H1 (cell line): Measurements from ENCODE around the gene TEDC1. TPM values are rescaled to one million over a fixed set of nuclear protein-coding genes. Genes with fewer than 3 reads are reported as not detected.

Experiments
- CTCF ChIA-PET: fragments of 300-600 bp; sonication (Branson Sonifier 250); formaldehyde crosslinking; loops from one replicate; lab custom pipeline; 2021; ENCODE audit not compliant: partially characterized antibody; lab: Charles Lee
- POLR2A ChIA-PET: fragments of 300-600 bp; sonication (Branson Sonifier 250); formaldehyde crosslinking; loops from one replicate; lab custom pipeline; 2021; ENCODE audit warnings: inconsistent platforms; ENCODE audit not compliant: partially characterized antibody; lab: Charles Lee
- DNase-seq, 2 experiments: peaks; one replicate each; pipeline versions ENCODE4 v3.0.0 to v3.0.0-alpha.2; 2010 to 2022; ENCODE audit warnings: low spot score in 2 of 2, low read depth in 1 of 2, mixed read lengths in 1 of 2
- FAIRE-seq: peaks from 2 replicates; lab custom pipeline; 2011; peaks lifted over from hg19 to GRCh38; lab: Jason Lieb, UNC
- H2AFZ ChIP-seq: 2 replicates; pipeline ENCODE4 v1.8.1; 2012; ENCODE audit warnings: low read length, inconsistent platforms
- H2AK5ac ChIP-seq: 2 replicates; pipeline ENCODE4 v1.6.1; 2013; ENCODE audit warnings: low read depth, low read length
- H2BK120ac ChIP-seq: replicated peaks from 2 replicates; pipeline ENCODE3; 2013; ENCODE audit warnings: low read depth, low read length, inconsistent platforms
- H2BK12ac ChIP-seq: 2 replicates; pipeline ENCODE4 v1.6.1; 2013; ENCODE audit warnings: low read depth, low read length
- H2BK15ac ChIP-seq: 2 replicates; pipeline ENCODE4 v1.6.1; 2013; ENCODE audit warnings: low read length
- H2BK20ac ChIP-seq: 2 replicates; pipeline ENCODE4 v1.6.1; 2013; ENCODE audit warnings: low read length
- H2BK5ac ChIP-seq: 2 replicates; pipeline ENCODE4 v1.6.1; 2013; ENCODE audit warnings: low read depth, low read length
- H3K14ac ChIP-seq: 2 replicates; pipeline ENCODE4 v1.6.1; 2013; ENCODE audit warnings: inconsistent platforms; ENCODE audit not compliant: insufficient read length
- H3K18ac ChIP-seq: 2 replicates; pipeline ENCODE4 v1.6.1; 2013; ENCODE audit warnings: low read length; ENCODE audit errors: extremely low read depth
- H3K23ac ChIP-seq: 2 replicates; pipeline ENCODE4 v1.6.1; 2013; ENCODE audit warnings: inconsistent platforms; ENCODE audit not compliant: insufficient read length
- H3K23me2 ChIP-seq: 2 replicates; pipeline ENCODE4 v1.6.1; 2013; ENCODE audit warnings: low read depth, low read length
- H3K27ac ChIP-seq: 2 replicates; pipeline ENCODE4 v1.6.1; 2011; ENCODE audit warnings: low read depth, low read length, inconsistent platforms
- H3K27me3 ChIP-seq, 4 experiments: replicated peaks in 1 of 4; 1 replicate in 1 of 4; 2 replicates in 3 of 4; pipeline versions ENCODE4 v1.6.1 to v1.8.1; 2011 to 2013; ENCODE audit warnings: low read length in 3 of 4, mild to moderate bottlenecking in 3 of 4, inconsistent platforms in 2 of 4, mixed read lengths in 2 of 4, moderate library complexity in 1 of 4; ENCODE audit not compliant: control insufficient read depth in 3 of 4, insufficient read depth in 3 of 4; ENCODE audit errors: extremely low read depth in 1 of 4
- H3K36me3 ChIP-seq, 4 experiments: 2 replicates each; pipeline versions ENCODE4 v1.6.1 to v1.8.1; 2011 to 2013; ENCODE audit warnings: mild to moderate bottlenecking in 4 of 4, low read length in 3 of 4, moderate library complexity in 2 of 4, control low read depth in 1 of 4, inconsistent platforms in 1 of 4; ENCODE audit not compliant: insufficient read depth in 4 of 4, control insufficient read depth in 2 of 4
- H3K4ac ChIP-seq: replicated peaks from 2 replicates; pipeline ENCODE3; 2013; ENCODE audit warnings: low read length, low read depth, mixed read lengths, inconsistent platforms; ENCODE audit not compliant: insufficient read length
- H3K4me1 ChIP-seq, 4 experiments: replicated peaks in 1 of 4; 1 replicate in 1 of 4; 2 replicates in 3 of 4; pipeline versions ENCODE4 v1.6.1 to v1.8.1; 2011 to 2013; ENCODE audit warnings: low read length in 3 of 4, inconsistent platforms in 2 of 4, mixed read lengths in 1 of 4; ENCODE audit not compliant: insufficient read depth in 4 of 4, control insufficient read depth in 3 of 4
- H3K4me2 ChIP-seq, 2 experiments: 2 replicates each; pipeline versions ENCODE4 v1.6.1 to v1.8.1; 2011 to 2013; ENCODE audit warnings: low read depth in 2 of 2, low read length in 2 of 2, control low read depth in 1 of 2, inconsistent platforms in 1 of 2, mild to moderate bottlenecking in 1 of 2; ENCODE audit not compliant: insufficient read depth in 1 of 2
- H3K4me3 ChIP-seq, 4 experiments: fragments of 200-600, 300-600 bp in 1 of 4; sonication (generic), shearing (Covaris generic), sonication (Bioruptor Twin) in 1 of 4; 2 replicates each; pipeline versions ENCODE4 v1.5.1 to v1.8.1; 2011 to 2016; ENCODE audit warnings: low read length in 4 of 4, low read depth in 3 of 4, control low read depth in 2 of 4, inconsistent platforms in 2 of 4, mild to moderate bottlenecking in 2 of 4, mixed read lengths in 1 of 4, moderate library complexity in 1 of 4; ENCODE audit not compliant: insufficient read depth in 2 of 4; ENCODE audit errors: extremely low read depth in 1 of 4
- H3K56ac ChIP-seq: replicated peaks from 2 replicates; pipeline ENCODE3; 2013; ENCODE audit warnings: low read depth, mild to moderate bottlenecking, mixed read lengths, low read length, inconsistent platforms; ENCODE audit not compliant: insufficient read length
- H3K79me1 ChIP-seq: 2 replicates; pipeline ENCODE4 v1.6.1; 2013; ENCODE audit warnings: low read depth, low read length, control low read depth
- H3K79me2 ChIP-seq, 2 experiments: 2 replicates each; pipeline versions ENCODE4 v1.6.1 to v1.8.1; 2012 to 2013; ENCODE audit warnings: low read length in 2 of 2, mild to moderate bottlenecking in 2 of 2, inconsistent platforms in 1 of 2; ENCODE audit not compliant: insufficient read depth in 2 of 2, control insufficient read depth in 1 of 2
- H3K9ac ChIP-seq, 4 experiments: replicated peaks in 1 of 4; 1 replicate in 1 of 4; 2 replicates in 3 of 4; pipeline versions ENCODE4 v1.6.1 to v1.8.1; 2011 to 2013; ENCODE audit warnings: low read depth in 3 of 4, low read length in 3 of 4, control low read depth in 2 of 4, mild to moderate bottlenecking in 2 of 4, moderate library complexity in 2 of 4, inconsistent platforms in 1 of 4; ENCODE audit errors: extremely low read depth in 1 of 4
- H3K9me3 ChIP-seq, 2 experiments: 2 replicates each; pipeline versions ENCODE4 v1.6.1 to v1.8.1; 2012 to 2013; ENCODE audit warnings: mild to moderate bottlenecking in 2 of 2, moderate library complexity in 2 of 2, control low read depth in 1 of 2, inconsistent platforms in 1 of 2, low read depth in 1 of 2, low read length in 1 of 2, mixed read lengths in 1 of 2; ENCODE audit not compliant: insufficient read depth in 2 of 2
- H4K20me1 ChIP-seq, 2 experiments: replicated peaks in 1 of 2; 2 replicates each; pipeline versions ENCODE3 to v1.8.1; 2011 to 2013; ENCODE audit warnings: inconsistent platforms in 2 of 2, low read length in 2 of 2, mild to moderate bottlenecking in 1 of 2; ENCODE audit not compliant: insufficient read depth in 2 of 2, control insufficient read depth in 1 of 2
- H4K5ac ChIP-seq: 2 replicates; pipeline ENCODE4 v1.6.1; 2013; ENCODE audit warnings: low read length, low read depth, mixed read lengths, inconsistent platforms; ENCODE audit not compliant: insufficient read length
- H4K8ac ChIP-seq: 2 replicates; pipeline ENCODE4 v1.8.0; 2013; ENCODE audit warnings: mild to moderate bottlenecking, moderate library complexity, low read length, inconsistent platforms; ENCODE audit not compliant: insufficient read depth; ENCODE audit errors: extremely low read depth
- H4K91ac ChIP-seq: replicated peaks from 2 replicates; pipeline ENCODE3; 2013; ENCODE audit warnings: low read length, mixed read lengths, inconsistent platforms; ENCODE audit not compliant: insufficient read length
- CTBP2 ChIP-seq: IDR thresholded peaks from 2 replicates; pipeline ENCODE4 v1.7.0; 2011; ENCODE audit warnings: borderline replicate concordance, mild to moderate bottlenecking, moderate library complexity, mixed read lengths, low read length; ENCODE audit not compliant: insufficient read depth, insufficient read length
- EP300 ChIP-seq, 2 experiments: IDR thresholded peaks; 1 replicate in 1 of 2; 2 replicates in 1 of 2; pipeline ENCODE4 v1.6.1; 2011 to 2012; ENCODE audit warnings: low read depth in 2 of 2, low read length in 2 of 2, mild to moderate bottlenecking in 2 of 2, borderline replicate concordance in 1 of 2, inconsistent platforms in 1 of 2, moderate library complexity in 1 of 2
- PHF8 ChIP-seq: fragments of 200-600 bp; sonication (generic); conservative IDR thresholded peaks from 2 replicates; pipeline ENCODE4 v1.7.1; 2012; ENCODE audit warnings: low read depth, mild to moderate bottlenecking, inconsistent platforms, low read length, moderate library complexity
- SIN3A ChIP-seq, 2 experiments: IDR thresholded peaks in 1 of 2; conservative IDR thresholded peaks in 1 of 2; 2 replicates each; pipeline ENCODE4 v1.6.1; 2011 to 2012; ENCODE audit warnings: low read length in 2 of 2, improper control_type of control experiment in 1 of 2, low read depth in 1 of 2, mild to moderate bottlenecking in 1 of 2
- SP1 ChIP-seq: IDR thresholded peaks from 2 replicates; pipeline ENCODE4 v1.6.1; 2011; ENCODE audit warnings: low read depth, low read length
- WGBS, 2 experiments: shearing (Covaris generic) in 1 of 2; methylation state at CpG; one replicate each; pipeline versions ENCODE4 v1.1.6 to v1.1.7; 2013 to 2015; ENCODE audit warnings: low lambda C conversion rate in 2 of 2, mixed read lengths in 2 of 2, inconsistent platforms in 1 of 2, low coverage in 1 of 2, missing lambda C conversion rate in 1 of 2; ENCODE audit not compliant: insufficient replicate concordance in 2 of 2, insufficient coverage in 1 of 2, insufficient read length in 1 of 2; ENCODE audit errors: extremely low coverage in 1 of 2, missing lambda C conversion rate in 1 of 2; 5-methylcytosine and 5-hydroxymethylcytosine counted together
- polyA plus RNA-seq, 7 experiments: library from polyadenylated mRNA; depleted of rRNA in 3 of 7; stranded (reverse) in 5 of 7; unstranded in 2 of 7; fragments of >200 nt in 5 of 7; fragments of 200-250 nt in 2 of 7; gene quantifications; 1 replicate in 5 of 7; 2 replicates in 1 of 7; 4 replicates in 1 of 7; pipeline versions ENCODE4 v1.2.1 to v1.2.3, GENCODE V29; 2011 to 2013; ENCODE audit warnings: missing spikeins in 2 of 7, mixed read lengths in 2 of 7
- total RNA-seq: library from RNA; stranded (reverse); fragmentation: NEBNext Ultra II Directional; extraction: Animal tissue kit (Norgen Biotek cat#: 25700); gene quantifications from 2 replicates; pipeline ENCODE4 v1.2.1, GENCODE V29; 2021
- TF ChIP-seq, protein P1 (sequence below), 3 experiments: IDR thresholded peaks; 1 replicate in 2 of 3; 2 replicates in 1 of 3; pipeline versions ENCODE4 v1.5.1 to v1.6.1; 2011; ENCODE audit warnings: low read length in 3 of 3, mild to moderate bottlenecking in 3 of 3, inconsistent platforms in 2 of 3, low read depth in 1 of 3, moderate library complexity in 1 of 3; ENCODE audit not compliant: insufficient read depth in 1 of 3; ENCODE audit errors: control extremely low read depth in 1 of 3
- TF ChIP-seq, protein P2 (sequence below): IDR thresholded peaks from 2 replicates; pipeline ENCODE4 v1.6.1; 2012; ENCODE audit warnings: inconsistent platforms

TEDC1 gene
- total and polyA plus RNA-seq, 2 of the 8 experiments (the other 6 are each of a cell fraction or from before 2014, with no cell fraction given) = 5.6 to 14.8 TPM

DNA sequence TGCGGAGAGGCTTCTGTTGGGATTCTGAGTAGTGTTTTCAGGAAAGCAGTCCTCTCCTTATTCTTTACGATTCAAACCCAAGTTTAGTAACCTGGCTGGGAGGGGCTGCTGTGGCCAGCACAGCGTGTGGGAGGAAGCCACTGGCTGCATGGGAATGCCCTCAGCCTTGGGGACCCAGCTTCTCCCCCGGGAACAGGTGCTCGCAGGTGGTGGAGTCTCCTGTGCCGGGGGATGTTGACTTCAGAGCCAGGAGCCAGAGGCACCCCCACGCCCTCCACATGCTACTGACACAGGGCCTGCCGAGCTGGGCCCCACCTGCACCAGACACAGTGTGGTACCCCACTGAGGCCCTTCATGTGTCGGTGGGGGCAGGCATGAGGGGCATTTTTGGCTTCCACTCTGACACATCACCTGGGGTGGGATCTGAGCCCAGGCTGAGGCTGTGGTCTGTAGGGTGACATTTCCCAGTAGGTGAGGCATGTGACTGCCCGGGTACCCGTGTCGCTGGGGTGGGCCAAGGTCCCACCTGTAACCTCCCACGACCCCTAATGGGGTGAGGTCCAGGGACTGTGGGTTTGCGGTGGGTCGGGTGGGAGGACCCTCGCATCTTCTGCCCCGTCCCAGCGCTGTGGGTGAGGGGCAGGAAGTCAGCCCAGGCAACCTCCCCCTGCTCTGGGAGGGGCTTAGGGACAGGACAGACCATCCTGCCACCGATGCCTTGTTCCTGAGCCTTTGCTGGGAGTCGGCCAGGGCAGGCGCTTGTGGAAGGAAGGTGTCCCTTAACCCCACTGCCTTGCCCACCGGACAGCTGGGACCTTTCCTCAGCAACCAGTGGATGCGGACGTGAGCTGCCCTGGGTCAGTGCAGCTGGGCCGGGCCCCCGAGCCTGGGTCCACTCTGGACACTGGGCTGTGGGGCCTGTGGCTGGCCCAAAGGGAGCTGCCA, 44.9 kb upstream of the TEDC1 start:
- no peak overlapping the region for H2AFZ ChIP-seq
- peaks cover 13% of the 10 kb centered on the region; the same call in 1 of the 2 replicates for H3K79me1 ChIP-seq
- no peak overlapping the region for H2BK12ac ChIP-seq
- H3K9me3 ChIP-seq = no peaks in the 10 kb centered on the region
- no peak overlapping the region for H2BK20ac ChIP-seq
- ChIA-PET CTCF (interaction anchor here (1.2 to 3.0 kb wide), 9 partner anchors 10 to 44 kb away, joined by 3 to 23 read pairs (median 6); no protein-coding TSS in a partner anchor), POLR2A (interaction anchor here (0.7 to 3.0 kb wide), 3 partner anchors 13 to 765 kb away, joined by 3 to 21 read pairs (median 6); no protein-coding TSS in a partner anchor)
- DNase-seq (no peak), FAIRE-seq (no peak)
- H3K56ac ChIP-seq = no peak overlapping the region
- no peak overlapping the region; the same call in 1 of the 2 replicates for H4K8ac ChIP-seq
- H2BK120ac ChIP-seq = no peak overlapping the region
- peaks cover 14 to 19% of the 10 kb centered on the region in 2 experiments for H4K20me1 ChIP-seq
- H3K79me2 ChIP-seq = peaks cover 0 to 10% of the 10 kb centered on the region in 2 experiments; a peak in 2 of 4 replicates
- H3K4ac ChIP-seq = no peak overlapping the region
- H3K4me1 ChIP-seq = no peaks in the 10 kb centered on the region
- H4K91ac ChIP-seq = no peak overlapping the region
- no peaks in the 10 kb centered on the region for H3K23me2 ChIP-seq
- no peak overlapping the region for H2BK5ac ChIP-seq
- peaks cover 5 to 25% (median 17%) of the 10 kb centered on the region in 4 experiments; a peak in 6 of 8 replicates for H3K36me3 ChIP-seq
- H3K14ac ChIP-seq = no peak overlapping the region
- H2BK15ac ChIP-seq = no peak overlapping the region
- H3K9ac ChIP-seq = no peak overlapping the region
- H3K4me3 ChIP-seq = no peak overlapping the region
- H3K4me2 ChIP-seq = no peak overlapping the region
- H3K27ac ChIP-seq = no peak overlapping the region
- H3K23ac ChIP-seq = no peak overlapping the region
- WGBS, 2 experiments = 95% methylated on average over 24 of the region's 26 CpGs; no CpG with 5 or more reads in 1 of the 2 experiments
- H3K27me3 ChIP-seq = no peaks in the 10 kb centered on the region
- H2AK5ac ChIP-seq = no peak overlapping the region
- H4K5ac ChIP-seq = no peak overlapping the region
- H3K18ac ChIP-seq = no peak overlapping the region
- TF ChIP-seq, protein P1, sequence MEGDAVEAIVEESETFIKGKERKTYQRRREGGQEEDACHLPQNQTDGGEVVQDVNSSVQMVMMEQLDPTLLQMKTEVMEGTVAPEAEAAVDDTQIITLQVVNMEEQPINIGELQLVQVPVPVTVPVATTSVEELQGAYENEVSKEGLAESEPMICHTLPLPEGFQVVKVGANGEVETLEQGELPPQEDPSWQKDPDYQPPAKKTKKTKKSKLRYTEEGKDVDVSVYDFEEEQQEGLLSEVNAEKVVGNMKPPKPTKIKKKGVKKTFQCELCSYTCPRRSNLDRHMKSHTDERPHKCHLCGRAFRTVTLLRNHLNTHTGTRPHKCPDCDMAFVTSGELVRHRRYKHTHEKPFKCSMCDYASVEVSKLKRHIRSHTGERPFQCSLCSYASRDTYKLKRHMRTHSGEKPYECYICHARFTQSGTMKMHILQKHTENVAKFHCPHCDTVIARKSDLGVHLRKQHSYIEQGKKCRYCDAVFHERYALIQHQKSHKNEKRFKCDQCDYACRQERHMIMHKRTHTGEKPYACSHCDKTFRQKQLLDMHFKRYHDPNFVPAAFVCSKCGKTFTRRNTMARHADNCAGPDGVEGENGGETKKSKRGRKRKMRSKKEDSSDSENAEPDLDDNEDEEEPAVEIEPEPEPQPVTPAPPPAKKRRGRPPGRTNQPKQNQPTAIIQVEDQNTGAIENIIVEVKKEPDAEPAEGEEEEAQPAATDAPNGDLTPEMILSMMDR (IDR thresholded peaks at IDR 0.05; ENCODE audit: control extremely low read depth in 1 of 3, insufficient read depth in 1 of 3, low read depth in 1 of 3, low read length in 3 of 3) = no peak
- no peak for TF ChIP-seq SIN3A (conservative IDR thresholded peaks at IDR 0.05 in 1 of 2, IDR thresholded peaks at IDR 0.05 in 1 of 2; ENCODE audit: low read depth in 1 of 2, low read length in 2 of 2)
- TF ChIP-seq CTBP2 = no peak
- no peak for TF ChIP-seq SP1
- TF ChIP-seq PHF8 = no peak
- TF ChIP-seq, protein P2, sequence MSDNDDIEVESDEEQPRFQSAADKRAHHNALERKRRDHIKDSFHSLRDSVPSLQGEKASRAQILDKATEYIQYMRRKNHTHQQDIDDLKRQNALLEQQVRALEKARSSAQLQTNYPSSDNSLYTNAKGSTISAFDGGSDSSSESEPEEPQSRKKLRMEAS = no peak
- TF ChIP-seq EP300 (IDR thresholded peaks at IDR 0.05; ENCODE audit: borderline replicate concordance in 1 of 2, low read depth in 2 of 2, low read length in 2 of 2) = no peak
